SJSA1 (cell line): ENCODE measurements around the gene IFNA6. TPM values are rescaled to one million over a fixed set of nuclear protein-coding genes. Genes with fewer than 3 reads are reported as not detected.
"Not testable (repeated sequence)": the region's sequence is repeated elsewhere in the genome, so short reads cannot be mapped to it uniquely, and the experiment has no call there.

ENCODE experiments used
- DNase-seq, 2 experiments: peaks; one replicate each; pipeline ENCODE4 v3.0.0-alpha.2; 2015 to 2020; ENCODE audit warnings: low spot score in 2 of 2, low read depth in 1 of 2
- H3K27ac ChIP-seq: fragments of 250-450 bp; sonication (Bioruptor Pico); 2 replicates; pipeline ENCODE4 v1.5.1; 2020; ENCODE audit warnings: mild to moderate bottlenecking, moderate library complexity
- H3K27me3 ChIP-seq: fragments of 250-450 bp; sonication (Bioruptor Pico); replicated peaks from 2 replicates; pipeline ENCODE4 v1.5.1; 2020; ENCODE audit warnings: mild to moderate bottlenecking, moderate library complexity
- H3K36me3 ChIP-seq: fragments of 250-450 bp; sonication (Bioruptor Pico); 2 replicates; pipeline ENCODE4 v1.5.1; 2020; ENCODE audit warnings: mild to moderate bottlenecking
- H3K4me1 ChIP-seq: fragments of 250-450 bp; sonication (Bioruptor Pico); replicated peaks from 2 replicates; pipeline ENCODE4 v1.6.1; 2021; ENCODE audit warnings: mild to moderate bottlenecking
- H3K4me3 ChIP-seq: fragments of 250-450 bp; sonication (Bioruptor Pico); 2 replicates; pipeline ENCODE4 v1.5.1; 2020; ENCODE audit warnings: mild to moderate bottlenecking
- H3K9me3 ChIP-seq: fragments of 250-450 bp; sonication (Bioruptor Pico); replicated peaks from 2 replicates; pipeline ENCODE4 v1.5.1; 2020; ENCODE audit warnings: mild to moderate bottlenecking
- total RNA-seq: library from RNA; depleted of rRNA; stranded (reverse); fragments of >200 nt; shearing (Covaris generic); gene quantifications from 2 replicates; pipeline ENCODE4 v1.2.3, GENCODE V29; 2014; rRNA removed

IFNA6 gene
- total RNA-seq: not detected in 2 replicates

DNA sequence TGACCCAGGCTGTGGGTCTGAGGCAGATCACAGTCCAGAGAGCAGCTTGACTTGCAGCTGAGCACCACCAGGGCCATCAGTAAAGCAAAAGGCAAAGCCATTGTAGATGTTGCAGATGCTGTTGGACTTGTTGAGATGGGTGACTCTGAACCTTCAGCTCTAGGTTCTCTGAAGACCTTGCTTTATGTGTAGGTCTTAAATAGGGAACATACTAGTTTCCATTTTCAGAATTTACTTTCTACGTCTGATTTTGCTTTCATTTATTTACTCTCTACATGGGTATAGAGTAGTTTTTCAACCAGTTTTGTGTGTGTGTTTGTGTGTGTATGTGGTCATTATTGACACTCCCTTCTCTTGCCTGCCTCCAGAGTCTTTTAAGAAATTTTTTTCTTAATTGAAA, at the start of gene IFNA6:
TSS of gene IFNA6 (minus strand) at position 101 of the 400 bp plus-strand sequence. CDS start at position 101, 0 bp downstream.
- H3K27ac ChIP-seq: no peak within 1 kb of the TSS
- H3K4me3 ChIP-seq: no peak within 1 kb of the TSS
- H3K4me1 ChIP-seq: no peaks in the 10 kb centered on the region
- no peaks in the 10 kb centered on the region for H3K27me3 ChIP-seq
- no peak for DNase-seq
- H3K9me3 ChIP-seq: no peaks in the 10 kb centered on the region
- no peaks in the 10 kb centered on the region for H3K36me3 ChIP-seq

DNA sequence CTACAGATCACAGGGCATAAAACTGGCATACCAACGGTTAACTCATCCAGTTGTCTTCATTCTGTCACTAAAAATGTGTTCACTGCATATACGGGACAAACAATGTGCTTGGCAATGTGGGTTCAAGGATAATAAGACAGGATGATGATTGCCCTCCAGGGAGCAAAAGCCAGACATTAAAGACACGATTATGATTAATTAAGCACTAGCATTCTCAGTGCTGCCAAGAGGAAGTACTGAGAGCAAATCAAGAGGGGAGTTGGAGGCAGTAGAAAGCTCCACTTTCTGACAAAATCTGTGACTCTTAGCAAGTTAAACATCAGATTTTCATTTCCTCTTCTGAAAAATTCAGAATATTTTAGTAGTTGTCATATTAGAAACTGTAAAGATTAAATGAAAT, 49.3 kb upstream of the IFNA6 start:
- Histone ChIP-seq H3K27me3 (no peaks in the 10 kb centered on the region; the same call in 1 of the 2 replicates), H3K4me1 (no peaks in the 10 kb centered on the region), H3K9me3 (no peaks in the 10 kb centered on the region), H3K27ac (no peak overlapping the region), H3K36me3 (no peaks in the 10 kb centered on the region), H3K4me3 (no peak overlapping the region)
- no peak for DNase-seq

DNA sequence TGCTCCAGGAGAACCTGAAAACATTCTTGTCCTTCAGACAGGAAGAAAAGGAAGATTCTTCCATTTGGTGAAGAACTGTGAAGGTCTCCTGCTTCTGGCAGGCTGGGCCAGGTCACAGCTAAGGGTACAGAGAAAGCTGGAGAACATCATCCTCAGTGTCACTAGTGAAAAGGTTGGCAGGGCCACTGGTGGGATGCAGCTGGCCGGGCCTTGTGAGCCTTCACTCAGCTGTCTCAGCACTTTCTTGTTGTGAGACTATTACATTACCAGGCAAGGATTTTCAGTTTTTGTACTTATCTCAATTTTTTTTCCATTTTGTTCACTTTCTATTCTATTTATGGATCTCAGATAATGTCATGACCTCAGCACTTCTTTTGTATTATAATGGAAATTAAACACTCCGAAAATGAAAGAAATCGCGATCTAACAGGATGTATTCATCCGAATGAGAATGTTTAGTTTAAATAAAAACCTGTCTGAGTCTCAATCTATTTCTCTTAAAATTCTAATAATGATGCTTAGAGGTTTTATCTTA, 48.3 kb upstream of the IFNA6 start:
- no peaks in the 10 kb centered on the region; the same call in 1 of the 2 replicates for H3K27me3 ChIP-seq
- DNase-seq: no peak
- no peaks in the 10 kb centered on the region for H3K36me3 ChIP-seq
- no peaks in the 10 kb centered on the region for H3K9me3 ChIP-seq
- no peak overlapping the region for H3K27ac ChIP-seq
- no peak overlapping the region for H3K4me3 ChIP-seq
- H3K4me1 ChIP-seq: no peaks in the 10 kb centered on the region

DNA sequence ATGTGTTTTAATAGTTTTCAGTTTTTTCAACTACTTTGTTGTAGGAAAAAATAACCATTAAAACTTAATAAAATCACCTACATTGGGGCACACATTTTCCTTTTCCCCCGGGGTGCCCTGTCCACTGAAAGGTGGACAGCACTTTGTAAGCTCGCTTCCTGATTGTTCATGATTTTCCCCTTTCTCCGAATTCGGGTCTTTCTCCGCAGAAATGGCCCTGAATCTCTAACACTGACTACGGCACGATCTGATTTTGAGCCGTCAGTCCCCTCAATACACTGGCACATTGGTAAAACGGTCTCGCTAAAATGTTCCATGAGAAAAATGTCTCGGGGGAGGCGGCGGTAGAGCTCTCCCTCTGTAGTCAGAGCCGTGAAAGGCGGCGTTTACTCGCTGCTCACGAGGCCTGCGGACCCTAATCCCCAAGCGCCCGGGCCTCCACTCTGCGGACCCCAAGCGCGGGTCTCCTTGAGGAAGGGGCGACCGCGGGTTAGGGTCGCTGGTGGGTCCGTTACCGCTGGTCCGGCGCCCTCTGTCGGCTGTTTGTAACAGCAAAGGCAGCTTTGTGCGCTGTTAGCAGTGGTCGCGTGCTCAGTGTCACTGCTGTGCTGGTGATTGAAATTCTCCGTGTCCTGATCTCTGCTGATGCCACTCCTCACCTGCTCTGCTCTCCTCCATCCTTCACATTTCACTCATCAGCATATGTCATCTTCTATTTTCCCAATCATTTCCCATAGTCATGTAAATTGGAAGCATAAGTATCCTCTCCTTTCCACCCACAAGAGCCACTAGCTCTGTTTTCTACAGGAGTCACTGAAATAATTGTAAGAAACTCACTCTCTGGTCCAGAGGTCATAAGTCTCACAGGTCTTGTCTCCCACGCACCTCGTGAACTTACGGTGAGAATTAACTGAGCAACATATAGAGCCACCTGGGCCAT, 45.4 kb upstream of the IFNA6 start:
- Histone ChIP-seq H3K9me3 (no peaks in the 10 kb centered on the region), H3K36me3 (no peaks in the 10 kb centered on the region), H3K27me3 (no peaks in the 10 kb centered on the region; the same call in 1 of the 2 replicates), H3K27ac (no peak overlapping the region), H3K4me1 (no peaks in the 10 kb centered on the region), H3K4me3 (peak overlapping the region; percentile 23)
- DNase-seq: peak in 1 of 2 experiments; percentile 23

DNA sequence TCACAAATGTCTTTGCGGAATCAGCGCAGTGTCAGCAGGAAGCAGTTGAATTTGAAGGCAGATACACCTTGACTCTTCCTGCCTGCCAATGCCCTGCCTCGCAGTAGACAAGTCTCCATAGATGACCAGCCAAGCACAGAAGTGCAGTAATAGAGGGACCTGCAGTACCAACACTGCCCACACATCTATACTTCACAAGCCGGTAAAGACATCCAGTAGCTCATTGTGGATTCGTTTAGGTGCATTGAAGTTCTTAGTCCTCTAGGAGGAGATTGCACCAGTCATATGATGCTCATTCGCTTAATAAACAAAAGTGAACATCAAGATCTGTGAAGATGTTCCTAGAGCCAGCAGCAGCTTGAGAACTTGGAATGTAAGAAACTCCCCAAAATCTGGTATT, 41.6 kb upstream of the IFNA6 start:
- Histone ChIP-seq H3K36me3 (no peaks in the 10 kb centered on the region), H3K27me3 (no peaks in the 10 kb centered on the region; the same call in 1 of the 2 replicates), H3K4me1 (no peaks in the 10 kb centered on the region), H3K9me3 (no peaks in the 10 kb centered on the region), H3K27ac (no peak overlapping the region), H3K4me3 (no peak overlapping the region)
- no peak for DNase-seq

DNA sequence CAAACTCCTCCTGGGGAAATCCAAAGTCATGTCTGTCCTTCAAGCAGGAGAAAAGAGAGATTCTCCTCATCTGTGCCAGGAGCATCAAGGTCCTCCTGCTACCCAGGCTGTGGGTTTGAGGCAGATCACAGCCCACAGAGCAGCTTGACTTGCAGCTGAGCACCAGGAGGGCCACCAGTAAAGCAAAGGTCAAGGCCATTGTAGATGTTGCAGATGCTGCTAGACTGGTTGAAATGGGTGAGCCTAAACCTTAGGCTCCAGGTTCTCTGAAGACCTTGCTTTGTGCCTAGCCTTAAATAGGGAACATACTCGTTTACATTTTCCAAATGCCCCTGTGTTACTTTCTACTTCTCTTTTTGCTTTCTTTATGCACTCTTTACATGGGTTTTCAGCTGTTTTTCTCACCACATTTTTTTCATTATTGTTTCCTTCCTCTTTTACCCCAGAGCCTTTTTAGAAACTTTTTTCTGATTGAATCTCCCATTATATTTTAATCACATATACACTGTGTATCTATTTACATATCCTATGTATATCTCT, 34.5 kb upstream of the IFNA6 start, which contains the start of gene IFNA2:
TSS of gene IFNA2 (minus strand) at position 268 of the 540 bp plus-strand sequence. CDS start at position 199, 69 bp downstream.
- Histone ChIP-seq H3K36me3 (no peaks in the 10 kb centered on the region), H3K4me1 (no peaks in the 10 kb centered on the region), H3K4me3 (no peak within 1 kb of the TSS), H3K27me3 (no peaks in the 10 kb centered on the region), H3K9me3 (no peaks in the 10 kb centered on the region), H3K27ac (no peak within 1 kb of the TSS)
- no peak for DNase-seq

DNA sequence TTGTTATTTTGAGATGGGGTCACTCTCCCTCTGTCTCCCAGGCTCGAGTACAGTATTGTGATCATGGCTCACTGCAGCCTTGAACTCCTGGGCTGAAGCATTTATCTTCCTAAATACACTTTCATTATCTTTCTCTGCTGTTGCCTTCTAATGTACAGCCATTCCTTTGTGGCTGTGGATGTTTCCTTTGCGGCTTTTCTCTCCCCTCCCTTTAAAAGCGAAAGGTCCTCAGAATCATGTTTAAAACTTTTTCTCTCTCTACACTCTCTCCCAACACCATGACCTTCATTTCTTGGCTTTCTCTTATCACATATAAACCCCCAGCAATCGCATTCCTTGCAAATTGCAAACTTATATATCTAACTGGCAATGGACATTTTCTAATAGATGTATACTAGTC, 32.9 kb upstream of the IFNA6 start:
- H3K4me1 ChIP-seq: no peaks in the 10 kb centered on the region
- no peaks in the 10 kb centered on the region for H3K9me3 ChIP-seq
- H3K4me3 ChIP-seq: no peak overlapping the region
- no peaks in the 10 kb centered on the region for H3K27me3 ChIP-seq
- DNase-seq: no peak
- H3K27ac ChIP-seq: no peak overlapping the region
- no peaks in the 10 kb centered on the region for H3K36me3 ChIP-seq

DNA sequence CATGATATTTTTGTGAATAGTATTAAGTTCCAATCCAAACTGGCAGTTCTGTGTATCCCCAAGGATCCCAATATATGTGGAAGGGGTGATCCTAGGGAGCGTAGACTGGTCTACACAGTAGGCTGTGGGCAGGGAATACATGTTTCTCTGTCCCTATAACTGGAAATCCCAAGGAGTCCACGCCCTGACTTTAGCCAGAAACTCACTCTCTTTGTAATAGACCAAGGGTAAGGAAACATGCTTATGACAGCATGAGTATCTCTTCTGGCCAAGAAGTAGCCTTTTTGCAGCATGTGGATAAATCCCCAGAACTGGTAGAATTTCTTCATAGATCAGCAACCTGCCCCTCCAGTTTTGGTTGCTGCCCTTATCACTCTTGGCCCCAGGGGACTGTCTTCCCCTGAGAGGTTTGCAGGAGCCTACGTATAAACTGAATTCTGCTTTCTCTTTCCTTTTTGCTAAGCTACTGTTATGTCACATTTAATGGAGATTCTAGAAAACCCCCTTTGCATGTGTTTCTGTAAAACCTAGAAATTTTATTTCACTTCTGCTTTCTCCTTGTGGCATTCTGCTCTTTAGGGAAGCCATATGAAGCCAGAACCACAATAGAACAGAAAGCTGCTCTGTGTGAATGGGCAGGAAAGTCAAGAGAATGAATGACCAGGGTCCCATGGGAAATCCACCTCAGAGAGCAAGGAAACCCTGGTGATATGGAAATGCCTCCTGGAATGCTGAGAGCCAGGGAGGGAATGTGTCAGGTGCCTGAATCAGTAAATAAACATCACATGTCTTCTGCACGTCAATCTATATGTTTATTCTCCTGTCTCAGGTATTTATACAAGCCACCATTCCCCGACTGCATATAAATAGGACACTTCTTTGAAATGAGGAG, 31.0 kb upstream of the IFNA6 start:
- Histone ChIP-seq H3K27ac (no peak overlapping the region), H3K4me3 (no peak overlapping the region), H3K9me3 (no peaks in the 10 kb centered on the region), H3K36me3 (no peaks in the 10 kb centered on the region), H3K4me1 (no peaks in the 10 kb centered on the region), H3K27me3 (no peaks in the 10 kb centered on the region)
- DNase-seq: no peak

DNA sequence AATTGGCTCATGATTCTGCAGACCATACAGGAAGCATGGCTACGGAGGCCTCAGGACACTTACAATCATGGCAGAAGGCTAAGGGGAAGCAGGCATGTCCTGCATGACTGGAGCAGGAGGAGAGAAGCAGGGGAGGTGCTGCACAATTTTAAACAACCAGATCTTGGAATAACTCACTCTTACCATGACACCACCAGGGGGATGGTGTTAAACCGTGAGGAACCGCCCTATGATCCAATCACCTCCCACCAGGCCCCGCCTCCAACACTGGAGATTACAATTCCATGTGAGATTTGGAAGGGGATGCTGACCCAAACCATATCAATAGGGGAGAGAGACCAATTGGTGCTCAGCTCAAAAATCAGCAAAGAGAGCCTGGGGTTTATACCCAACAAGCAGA, 20.8 kb upstream of the IFNA6 start:
- not testable (repeated sequence) for DNase-seq, H3K27ac ChIP-seq, H3K36me3 ChIP-seq, H3K4me1 ChIP-seq, H3K27me3 ChIP-seq, H3K9me3 ChIP-seq, H3K4me3 ChIP-seq

DNA sequence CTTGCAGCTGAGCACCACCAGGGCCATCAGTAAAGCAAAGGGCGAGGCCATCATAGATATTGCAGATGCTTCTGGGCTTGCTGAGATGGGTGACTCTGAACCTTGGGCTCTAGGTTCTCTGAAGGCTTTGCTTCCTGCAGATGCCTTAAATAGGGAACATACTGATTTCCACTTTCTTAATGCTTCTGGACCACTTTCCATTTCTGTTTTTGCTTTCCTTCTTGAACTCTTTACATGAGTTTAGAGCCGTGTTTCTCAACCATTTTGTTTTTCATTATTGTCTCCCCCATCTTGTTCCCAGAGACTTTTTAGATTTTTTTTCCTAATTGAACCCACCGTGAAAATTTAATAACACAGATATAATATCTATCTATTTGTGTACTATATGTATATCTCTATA, 17.3 kb upstream of the IFNA6 start, which contains the start of gene IFNA13:
TSS of gene IFNA13 (minus strand) at position 101 of the 400 bp plus-strand sequence. CDS start at position 54, 47 bp downstream.
- Histone ChIP-seq H3K4me3 (no peak within 1 kb of the TSS), H3K27me3 (no peaks in the 10 kb centered on the region), H3K36me3 (no peaks in the 10 kb centered on the region), H3K27ac (no peak within 1 kb of the TSS), H3K9me3 (no peaks in the 10 kb centered on the region), H3K4me1 (no peaks in the 10 kb centered on the region)
- DNase-seq: no peak

DNA sequence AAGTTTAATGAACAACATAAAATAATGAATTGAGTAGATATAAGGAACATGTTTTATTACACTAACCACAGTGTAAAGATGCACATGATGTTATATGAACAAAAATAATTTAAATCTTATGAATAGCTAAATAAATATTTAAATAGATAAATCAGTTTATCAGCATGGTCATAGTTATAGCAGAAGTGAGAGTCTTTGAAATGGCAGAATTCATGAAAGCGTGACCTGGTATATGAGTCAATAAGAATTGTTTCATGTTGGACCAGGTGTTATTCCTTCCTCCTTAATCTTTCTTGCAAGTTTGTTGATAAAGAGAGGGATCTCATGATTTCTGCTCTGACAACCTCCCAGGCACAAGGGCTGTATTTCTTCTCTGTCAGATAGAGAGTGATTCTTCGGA, 16.5 kb upstream of the IFNA6 start:
- not testable (repeated sequence) for H3K27ac ChIP-seq, H3K4me1 ChIP-seq, H3K27me3 ChIP-seq, H3K9me3 ChIP-seq, DNase-seq, H3K36me3 ChIP-seq, H3K4me3 ChIP-seq

DNA sequence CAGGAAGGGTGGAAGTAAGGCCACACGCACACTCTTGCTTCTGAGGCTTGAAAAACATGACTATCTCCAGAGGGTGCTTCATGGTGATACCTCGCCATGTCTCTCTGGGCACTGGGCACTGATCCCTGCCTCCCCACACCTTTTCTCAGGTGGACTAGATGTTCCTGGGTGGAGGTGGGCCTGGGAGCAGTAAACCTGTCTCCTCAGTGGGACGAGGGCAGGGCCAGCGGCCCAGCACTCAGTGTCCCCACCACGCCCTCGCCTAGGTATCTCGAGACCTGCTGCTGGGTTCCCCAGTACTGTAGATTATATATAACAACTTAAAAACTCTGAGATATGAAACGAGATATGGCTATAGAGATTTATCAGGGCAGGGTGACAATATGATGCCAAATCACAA, 11.6 kb upstream of the IFNA6 start:
- Histone ChIP-seq H3K9me3 (no peaks in the 10 kb centered on the region), H3K36me3 (no peaks in the 10 kb centered on the region), H3K27me3 (no peaks in the 10 kb centered on the region), H3K4me1 (no peaks in the 10 kb centered on the region), H3K4me3 (no peak overlapping the region), H3K27ac (no peak overlapping the region)
- DNase-seq: no peak
